ENCODE data around the gene THAP9. TPM values are rescaled to one million over a fixed set of nuclear protein-coding genes. Genes with fewer than 3 reads are reported as not detected.
"Not testable (repeated sequence)": the region's sequence is repeated elsewhere in the genome, so short reads cannot be mapped to it uniquely, and the experiment has no call there.

THAP9 gene
- total RNA-seq (12.8 TPM), polyA plus RNA-seq (ENCODE audit: insufficient read depth in 1 of 8, insufficient read length in 8 of 8, low replicate concordance in 1 of 8) (1 to 10 TPM; 5.4 to 7.6 (median 6.4) TPM)
- long read RNA-seq, donor 1 = 0 reads
- long read RNA-seq, donor 2 = 0 reads
- long read RNA-seq, donor 3, partial matches to known transcripts = 0 of 2 reads
- long read RNA-seq, donor 3, other reads (novel, unspliced or antisense) = 0 of 2 reads
- long read RNA-seq, donor 4, partial matches to known transcripts = 0 of 1 reads
- long read RNA-seq, donor 4, other reads (novel, unspliced or antisense) = 0 of 1 reads
- long read RNA-seq, donor 5, partial matches to known transcripts = 0 of 1 reads
- long read RNA-seq, donor 5, other reads (novel, unspliced or antisense) = 0 of 1 reads
- long read RNA-seq, donor 6, partial matches to known transcripts = 0 of 3 reads
- long read RNA-seq, donor 6, other reads (novel, unspliced or antisense) = 0 of 3 reads
- long read RNA-seq, donor 7, partial matches to known transcripts = 0 of 3 reads
- long read RNA-seq, donor 7, other reads (novel, unspliced or antisense) = 0 of 3 reads
- long read RNA-seq, donor 8 = 0 reads
- long read RNA-seq, donor 9 = 0 reads
- long read RNA-seq, donor 10, partial matches to known transcripts = 0 of 3 reads
- long read RNA-seq, donor 10, other reads (novel, unspliced or antisense) = 0 of 3 reads
- long read RNA-seq, donor 11, partial matches to known transcripts = 0 of 1 reads
- long read RNA-seq, donor 11, other reads (novel, unspliced or antisense) = 0 of 1 reads

- H3K4me1 ChIP-seq (ENCODE audit: control insufficient read depth, insufficient read depth, low read length) = peaks cover 10% of the 10 kb centered on the region
These were observed at the start of gene THAP9 for GRCh38 chr4:82900411-82901182. Gene THAP9 (plus strand): TSS chr4:82900735. CDS start chr4:82900803, 68 bp downstream.

GRCh38 chr4:82851318-82851717 lies 49.2 kb upstream of the THAP9 start:
- Histone ChIP-seq H3K4me1 (ENCODE audit: control insufficient read depth, insufficient read depth, low read length) (no peaks in the 10 kb centered on the region), H3K9me3 (replicated peaks; ENCODE audit: control insufficient read depth, low read depth, low read length) (no peaks in the 10 kb centered on the region), H3K27ac (ENCODE audit: low read length) (no peak overlapping the region), H3K27me3 (ENCODE audit: control insufficient read depth, insufficient read depth, low read length) (no peaks in the 10 kb centered on the region), H3K36me3 (ENCODE audit: control insufficient read depth, insufficient read depth, low read length) (peaks cover 49% of the 10 kb centered on the region), H3K4me3 (ENCODE audit: low read length) (no peak overlapping the region)
- no peak for DNase-seq
- WGBS (ENCODE audit: insufficient coverage) = no CpG with 5 or more reads among the region's 2 CpGs

More at GRCh38 chr4:82900411-82901182, at the start of gene THAP9:
- peak; percentile 100 for DNase-seq
- Histone ChIP-seq H3K9me3 (replicated peaks; ENCODE audit: control insufficient read depth, low read depth, low read length) (no peaks in the 10 kb centered on the region), H3K36me3 (ENCODE audit: control insufficient read depth, insufficient read depth, low read length) (peaks cover 8% of the 10 kb centered on the region), H3K27me3 (ENCODE audit: control insufficient read depth, insufficient read depth, low read length) (no peaks in the 10 kb centered on the region), H3K27ac (ENCODE audit: low read length) (peak within 1 kb of the TSS; percentile 99), H3K4me3 (ENCODE audit: low read length) (peak within 1 kb of the TSS; percentile 98)
- under 1% methylated on average over 57 of the region's 67 CpGs for WGBS (ENCODE audit: insufficient coverage)

GRCh38 chr4:82851885-82852750 lies 48.4 kb upstream of the THAP9 start:
- H3K4me1 ChIP-seq (ENCODE audit: control insufficient read depth, insufficient read depth, low read length) = no peaks in the 10 kb centered on the region
- peak; percentile 11 for DNase-seq
- H3K36me3 ChIP-seq (ENCODE audit: control insufficient read depth, insufficient read depth, low read length) = peaks cover 48% of the 10 kb centered on the region
- no peak overlapping the region for H3K4me3 ChIP-seq (ENCODE audit: low read length)
- H3K9me3 ChIP-seq (replicated peaks; ENCODE audit: control insufficient read depth, low read depth, low read length) = no peaks in the 10 kb centered on the region
- no peak overlapping the region for H3K27ac ChIP-seq (ENCODE audit: low read length)
- no CpG with 5 or more reads among the region's 1 CpG for WGBS (ENCODE audit: insufficient coverage)
- no peaks in the 10 kb centered on the region for H3K27me3 ChIP-seq (ENCODE audit: control insufficient read depth, insufficient read depth, low read length)

- Histone ChIP-seq H3K27me3 (ENCODE audit: control insufficient read depth, insufficient read depth, low read length) (no peaks in the 10 kb centered on the region), H3K4me3 (ENCODE audit: low read length) (no peak overlapping the region), H3K36me3 (ENCODE audit: control insufficient read depth, insufficient read depth, low read length) (peaks cover 48% of the 10 kb centered on the region), H3K9me3 (replicated peaks; ENCODE audit: control insufficient read depth, low read depth, low read length) (no peaks in the 10 kb centered on the region), H3K4me1 (ENCODE audit: control insufficient read depth, insufficient read depth, low read length) (no peaks in the 10 kb centered on the region), H3K27ac (ENCODE audit: low read length) (no peak overlapping the region)
- WGBS (ENCODE audit: insufficient coverage) = 52% methylated on average over 3 of the region's 5 CpGs
- no peak for DNase-seq
These were observed 47.7 kb upstream of the THAP9 start for GRCh38 chr4:82852751-82853285.

GRCh38 chr4:82860487-82860886 lies 40.0 kb upstream of the THAP9 start:
- no CpG with 5 or more reads among the region's 2 CpGs for WGBS (ENCODE audit: insufficient coverage)
- not testable (repeated sequence) for H3K4me3 ChIP-seq (ENCODE audit: low read length); H3K9me3 ChIP-seq (replicated peaks; ENCODE audit: control insufficient read depth, low read depth, low read length); H3K27ac ChIP-seq (ENCODE audit: low read length); DNase-seq; H3K27me3 ChIP-seq (ENCODE audit: control insufficient read depth, insufficient read depth, low read length); H3K4me1 ChIP-seq (ENCODE audit: control insufficient read depth, insufficient read depth, low read length)
- peaks cover 33% of the 10 kb centered on the region for H3K36me3 ChIP-seq (ENCODE audit: control insufficient read depth, insufficient read depth, low read length)

- no peaks in the 10 kb centered on the region for H3K27me3 ChIP-seq (ENCODE audit: control insufficient read depth, insufficient read depth, low read length)
- no peaks in the 10 kb centered on the region for H3K4me1 ChIP-seq (ENCODE audit: control insufficient read depth, insufficient read depth, low read length)
- H3K4me3 ChIP-seq (ENCODE audit: low read length) = no peak overlapping the region
- no peak overlapping the region for H3K27ac ChIP-seq (ENCODE audit: low read length)
- peaks cover 35% of the 10 kb centered on the region for H3K36me3 ChIP-seq (ENCODE audit: control insufficient read depth, insufficient read depth, low read length)
- DNase-seq = no peak
- no peaks in the 10 kb centered on the region for H3K9me3 ChIP-seq (replicated peaks; ENCODE audit: control insufficient read depth, low read depth, low read length)
These were observed 39.0 kb upstream of the THAP9 start for GRCh38 chr4:82861529-82861928.

GRCh38 chr4:82864336-82864979 lies 36.1 kb upstream of the THAP9 start:
- Histone ChIP-seq H3K27ac (ENCODE audit: low read length) (no peak overlapping the region), H3K36me3 (ENCODE audit: control insufficient read depth, insufficient read depth, low read length) (peaks cover 44% of the 10 kb centered on the region), H3K9me3 (replicated peaks; ENCODE audit: control insufficient read depth, low read depth, low read length) (no peaks in the 10 kb centered on the region), H3K4me3 (ENCODE audit: low read length) (no peak overlapping the region), H3K27me3 (ENCODE audit: control insufficient read depth, insufficient read depth, low read length) (no peaks in the 10 kb centered on the region), H3K4me1 (ENCODE audit: control insufficient read depth, insufficient read depth, low read length) (no peaks in the 10 kb centered on the region)
- no peak for DNase-seq
- 100% methylated on average over 2 of the region's 6 CpGs for WGBS (ENCODE audit: insufficient coverage)

- WGBS (ENCODE audit: insufficient coverage) = no CpG with 5 or more reads among the region's 1 CpG
- Histone ChIP-seq H3K36me3 (ENCODE audit: control insufficient read depth, insufficient read depth, low read length) (peaks cover 46% of the 10 kb centered on the region), H3K4me3 (ENCODE audit: low read length) (no peak overlapping the region), H3K27ac (ENCODE audit: low read length) (no peak overlapping the region), H3K27me3 (ENCODE audit: control insufficient read depth, insufficient read depth, low read length) (no peaks in the 10 kb centered on the region), H3K9me3 (replicated peaks; ENCODE audit: control insufficient read depth, low read depth, low read length) (no peaks in the 10 kb centered on the region), H3K4me1 (ENCODE audit: control insufficient read depth, insufficient read depth, low read length) (no peaks in the 10 kb centered on the region)
- DNase-seq = peak; percentile 46
These were observed 34.9 kb upstream of the THAP9 start for GRCh38 chr4:82865592-82865991.

- 100% methylated on average over 1 of the region's 6 CpGs for WGBS (ENCODE audit: insufficient coverage)
- not testable (repeated sequence) for H3K27me3 ChIP-seq (ENCODE audit: control insufficient read depth, insufficient read depth, low read length); H3K4me1 ChIP-seq (ENCODE audit: control insufficient read depth, insufficient read depth, low read length); H3K27ac ChIP-seq (ENCODE audit: low read length); DNase-seq; H3K4me3 ChIP-seq (ENCODE audit: low read length); H3K9me3 ChIP-seq (replicated peaks; ENCODE audit: control insufficient read depth, low read depth, low read length)
- peaks cover 49% of the 10 kb centered on the region for H3K36me3 ChIP-seq (ENCODE audit: control insufficient read depth, insufficient read depth, low read length)
These were observed 34.5 kb upstream of the THAP9 start for GRCh38 chr4:82866033-82866432.

Measured in muscle of leg (tissue), 16 donors.